Measurements from ENCODE around the gene MEG3. TPM values are rescaled to one million over a fixed set of nuclear protein-coding genes. Genes with fewer than 3 reads are reported as not detected.

The MEG3 gene
- total and polyA plus RNA-seq, 9 of the 15 experiments (the other 6 are each of a cell fraction or from before 2014, with no cell fraction given): 0.10 to 5.3 (median 1.0) TPM; not detected in 1

DNA sequence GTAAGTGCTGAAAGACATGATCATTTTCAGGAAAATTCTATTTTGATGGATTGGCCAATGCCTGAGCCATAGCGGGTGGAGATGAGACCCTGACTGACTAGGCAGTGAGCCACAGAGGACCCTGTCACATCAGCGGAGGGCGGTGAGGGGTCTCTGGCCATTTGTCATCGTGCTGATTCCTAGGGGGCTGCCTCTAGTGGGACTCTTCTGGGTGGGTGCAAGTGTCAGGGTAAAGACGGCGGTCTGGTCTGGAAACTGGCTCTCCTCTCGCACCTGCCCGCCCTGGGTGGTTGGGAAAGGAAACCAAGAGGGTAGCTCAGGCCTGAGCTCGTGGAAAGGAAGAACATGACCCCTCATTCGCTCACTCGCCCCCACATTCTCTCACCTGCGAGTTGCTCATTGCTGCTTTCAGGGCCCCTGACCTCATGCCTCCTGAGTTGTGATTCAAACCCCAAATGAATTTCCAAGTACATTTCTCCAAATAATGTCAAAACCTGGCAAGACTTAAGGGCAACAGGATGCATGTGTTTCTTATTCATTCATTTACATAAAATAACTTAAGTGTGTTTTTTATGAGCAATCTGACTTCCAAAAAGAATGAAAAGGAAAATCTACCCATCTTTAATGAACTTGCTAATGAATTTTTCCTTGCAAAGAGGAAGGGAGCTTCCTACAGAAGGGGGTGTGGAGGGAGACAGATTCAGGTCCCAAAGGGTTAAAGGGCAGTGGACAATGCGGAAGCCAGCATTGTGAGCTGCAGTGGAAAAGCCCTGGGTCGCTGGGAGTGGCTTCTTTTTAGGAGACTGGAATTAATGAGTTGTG is 12.8 kb downstream of the MEG3 start:
- POLR2A ChIA-PET: no interaction called here
- WGBS (ENCODE audit: insufficient coverage, low coverage, missing lambda C conversion rate): 64% methylated on average over 6 of the region's 14 CpGs
- no peak overlapping the region for H3K27ac ChIP-seq (ENCODE audit: extremely low read depth, low read depth, low read length)
- no peaks in the 10 kb centered on the region; the same call in 1 of the 2 replicates for H4K20me1 ChIP-seq (replicated peaks; ENCODE audit: control insufficient read depth, insufficient read depth, low read length)
- no peak overlapping the region for H3K4me2 ChIP-seq (ENCODE audit: insufficient read depth, low read length)
- ATAC-seq (no peak), DNase-seq (ENCODE audit: extremely low read depth in 1 of 4, low spot score in 3 of 4) (no peak), FAIRE-seq (no peak)
- H3K9me3 ChIP-seq (replicated peaks; ENCODE audit: control insufficient read depth, insufficient read depth, low read depth, low read length): no peaks in the 10 kb centered on the region
- no peaks in the 10 kb centered on the region for H3K27me3 ChIP-seq (ENCODE audit: control insufficient read depth in 2 of 2, insufficient read depth in 2 of 2, low read length in 2 of 2)
- TF ChIP-seq, protein P1, sequence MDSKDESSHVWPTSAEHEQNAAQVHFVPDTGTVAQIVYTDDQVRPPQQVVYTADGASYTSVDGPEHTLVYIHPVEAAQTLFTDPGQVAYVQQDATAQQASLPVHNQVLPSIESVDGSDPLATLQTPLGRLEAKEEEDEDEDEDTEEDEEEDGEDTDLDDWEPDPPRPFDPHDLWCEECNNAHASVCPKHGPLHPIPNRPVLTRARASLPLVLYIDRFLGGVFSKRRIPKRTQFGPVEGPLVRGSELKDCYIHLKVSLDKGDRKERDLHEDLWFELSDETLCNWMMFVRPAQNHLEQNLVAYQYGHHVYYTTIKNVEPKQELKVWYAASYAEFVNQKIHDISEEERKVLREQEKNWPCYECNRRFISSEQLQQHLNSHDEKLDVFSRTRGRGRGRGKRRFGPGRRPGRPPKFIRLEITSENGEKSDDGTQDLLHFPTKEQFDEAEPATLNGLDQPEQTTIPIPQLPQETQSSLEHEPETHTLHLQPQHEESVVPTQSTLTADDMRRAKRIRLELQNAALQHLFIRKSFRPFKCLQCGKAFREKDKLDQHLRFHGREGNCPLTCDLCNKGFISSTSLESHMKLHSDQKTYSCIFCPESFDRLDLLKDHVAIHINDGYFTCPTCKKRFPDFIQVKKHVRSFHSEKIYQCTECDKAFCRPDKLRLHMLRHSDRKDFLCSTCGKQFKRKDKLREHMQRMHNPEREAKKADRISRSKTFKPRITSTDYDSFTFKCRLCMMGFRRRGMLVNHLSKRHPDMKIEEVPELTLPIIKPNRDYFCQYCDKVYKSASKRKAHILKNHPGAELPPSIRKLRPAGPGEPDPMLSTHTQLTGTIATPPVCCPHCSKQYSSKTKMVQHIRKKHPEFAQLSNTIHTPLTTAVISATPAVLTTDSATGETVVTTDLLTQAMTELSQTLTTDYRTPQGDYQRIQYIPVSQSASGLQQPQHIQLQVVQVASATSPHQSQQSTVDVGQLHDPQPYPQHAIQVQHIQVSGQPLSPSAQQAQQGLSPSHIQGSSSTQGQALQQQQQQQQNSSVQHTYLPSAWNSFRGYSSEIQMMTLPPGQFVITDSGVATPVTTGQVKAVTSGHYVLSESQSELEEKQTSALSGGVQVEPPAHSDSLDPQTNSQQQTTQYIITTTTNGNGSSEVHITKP (IDR thresholded peaks at IDR 0.05; ENCODE audit: partially characterized antibody): peak; percentile 60
- TF ChIP-seq, protein P2, sequence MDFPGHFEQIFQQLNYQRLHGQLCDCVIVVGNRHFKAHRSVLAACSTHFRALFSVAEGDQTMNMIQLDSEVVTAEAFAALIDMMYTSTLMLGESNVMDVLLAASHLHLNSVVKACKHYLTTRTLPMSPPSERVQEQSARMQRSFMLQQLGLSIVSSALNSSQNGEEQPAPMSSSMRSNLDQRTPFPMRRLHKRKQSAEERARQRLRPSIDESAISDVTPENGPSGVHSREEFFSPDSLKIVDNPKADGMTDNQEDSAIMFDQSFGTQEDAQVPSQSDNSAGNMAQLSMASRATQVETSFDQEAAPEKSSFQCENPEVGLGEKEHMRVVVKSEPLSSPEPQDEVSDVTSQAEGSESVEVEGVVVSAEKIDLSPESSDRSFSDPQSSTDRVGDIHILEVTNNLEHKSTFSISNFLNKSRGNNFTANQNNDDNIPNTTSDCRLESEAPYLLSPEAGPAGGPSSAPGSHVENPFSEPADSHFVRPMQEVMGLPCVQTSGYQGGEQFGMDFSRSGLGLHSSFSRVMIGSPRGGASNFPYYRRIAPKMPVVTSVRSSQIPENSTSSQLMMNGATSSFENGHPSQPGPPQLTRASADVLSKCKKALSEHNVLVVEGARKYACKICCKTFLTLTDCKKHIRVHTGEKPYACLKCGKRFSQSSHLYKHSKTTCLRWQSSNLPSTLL (IDR thresholded peaks at IDR 0.05): no peak
- TF ChIP-seq POU5F1 (IDR thresholded peaks at IDR 0.05; ENCODE audit: borderline replicate concordance, low read depth, low read length, partially characterized antibody): no peak
- no peak overlapping the region for H3K4me3 ChIP-seq
- peak overlapping the region; percentile 32; the same call in 1 of the 2 replicates for H2AFZ ChIP-seq (ENCODE audit: low read depth, low read length)
- intact Hi-C loops (cut with micrococcal nuclease) (no loop called here), in situ Hi-C loops (cut with MboI) (no loop called here)
- peaks cover 0 to 36% of the 10 kb centered on the region in 2 experiments; a peak in 3 of 5 replicates for H3K4me1 ChIP-seq (replicated peaks in 1 of 2; ENCODE audit: control insufficient read depth in 2 of 2, insufficient read depth in 2 of 2, low read length in 2 of 2)
- H3K9me1 ChIP-seq (ENCODE audit: control insufficient read depth, insufficient read depth, low read length): no peaks in the 10 kb centered on the region
- H3K79me2 ChIP-seq (ENCODE audit: control insufficient read depth, insufficient read depth, low read length): no peaks in the 10 kb centered on the region
- no TSS peak for BruUV-seq (replicated peaks)
- H3K9ac ChIP-seq (ENCODE audit: insufficient read depth in 1 of 2, low read depth in 2 of 2, low read length in 2 of 2): no peak overlapping the region
- H3K36me3 ChIP-seq (ENCODE audit: control insufficient read depth, insufficient read depth, low read length): no peaks in the 10 kb centered on the region
- CTCF ChIA-PET (ENCODE audit: low intra/inter-chr PET ratio): no interaction called here

All from K562 (cell line).